Prostate gland (tissue), 2 donors: Measurements from ENCODE around the gene RPP14.

Experiments used
- CTCF ChIP-seq, 4 experiments: fragments of 200-600 bp in 2 of 4; fragments of 450-650 bp in 2 of 4; sonication (generic) in 2 of 4; IDR thresholded peaks; 1 replicate in 3 of 4; 2 replicates in 1 of 4; pipeline ENCODE4 v1.5.1; 2016 to 2019; ENCODE audit warnings: antibody characterized with exemption in 4 of 4, mild to moderate bottlenecking in 2 of 4, moderate library complexity in 2 of 4
- POLR2A ChIP-seq: fragments of 450-650 bp; IDR thresholded peaks from one replicate; pipeline ENCODE4 v1.6.1; 2016; ENCODE audit warnings: antibody characterized with exemption, mild to moderate bottlenecking
- POLR2AphosphoS5 ChIP-seq: sonication (generic); formaldehyde crosslinking; IDR thresholded peaks from one replicate; pipeline ENCODE4 v1.6.1; 2017; ENCODE audit warnings: antibody characterized with exemption

- TF ChIP-seq CTCF (IDR thresholded peaks at IDR 0.05): no peak
- no peak for TF ChIP-seq POLR2A
- TF ChIP-seq POLR2AphosphoS5: no peak
Observed at GRCh38 chr3:58333206-58334012, 27.4 kb downstream of the RPP14 start.
